Left lung (tissue), 10 donors: ENCODE data around the gene SHTN1. TPM values are rescaled to one million over a fixed set of nuclear protein-coding genes. Genes with fewer than 3 reads are reported as not detected.

ENCODE experiments used
- ATAC-seq: fragments of 200-7000 bp; cut with Tn5 transposase; one replicate; pipeline ENCODE4 v1.9.1; 2020; ENCODE audit warnings: moderate library complexity
- DNase-seq, 4 donors: peaks; one replicate each; pipeline ENCODE4 v3.0.0-alpha.2; 2013 to 2020
- H3K27ac ChIP-seq, 2 donors: fragments of 200-600 bp; sonication (generic) in 1 of 2; one replicate each; pipeline versions ENCODE4 v1.5.0 to v1.8.0; 2020 to 2021
- H3K27me3 ChIP-seq, 2 donors: fragments of 200-600 bp; sonication (generic) in 1 of 2; one replicate each; pipeline versions ENCODE4 v1.5.0 to v1.8.0; 2020 to 2021
- H3K36me3 ChIP-seq, 2 donors: fragments of 200-600 bp; sonication (generic) in 1 of 2; one replicate each; pipeline versions ENCODE4 v1.5.0 to v1.8.0; 2020 to 2021
- H3K4me1 ChIP-seq, 2 donors: fragments of 200-600 bp; one replicate each; pipeline ENCODE4 v1.8.0; 2021
- H3K4me3 ChIP-seq, 2 donors: fragments of 200-600 bp; sonication (generic) in 1 of 2; one replicate each; pipeline versions ENCODE4 v1.5.0 to v1.8.0; 2020 to 2021; ENCODE audit warnings: mild to moderate bottlenecking in 1 of 2
- H3K9me3 ChIP-seq, 2 donors: fragments of 200-600 bp; sonication (generic) in 1 of 2; one replicate each; pipeline versions ENCODE4 v1.5.0 to v1.8.0; 2020 to 2021
- intact Hi-C, 2 donors: fragments of 100-400 bp; cut with DNase I; formaldehyde crosslinking; loops; one replicate each; pipeline versions ENCODE4 v1.11.2 to v1.14.2; 2022
- polyA plus RNA-seq, 6 donors: library from polyadenylated mRNA; unstranded; fragments of 120-200 nt; gene quantifications; one replicate each; pipeline ENCODE4 v1.2.1, GENCODE V29; 2013; ENCODE audit not compliant: insufficient read length in 6 of 6
- total RNA-seq, 2 donors: library from RNA; stranded (reverse); fragmentation: NEBNext Ultra II Directional; extraction: Animal tissue kit (Norgen Biotek cat#: 25700); gene quantifications; one replicate each; pipeline ENCODE4 v1.2.1, GENCODE V29; 2021
- TF ChIP-seq, protein P1 (sequence below), 2 donors: fragments of 200-600 bp; sonication (generic) in 1 of 2; IDR thresholded peaks; one replicate each; pipeline versions ENCODE4 v1.5.0 to v1.8.0; 2021; ENCODE audit warnings: antibody characterized with exemption in 2 of 2
- donor health status: DM: no; HTN: yes; CAD: no.
- donor health status: DM: no; HTN: no; CAD: no.

SHTN1 gene
- total and polyA plus RNA-seq, 8 donors: 24.5 to 38.9 (median 29.3) TPM

- no peak overlapping the region for H3K27ac ChIP-seq
- intact Hi-C loops: no loop called here
- no peak for ATAC-seq
- H3K4me1 ChIP-seq: no peaks in the 10 kb centered on the region
- H3K4me3 ChIP-seq: no peak overlapping the region
- H3K27me3 ChIP-seq: no peaks in the 10 kb centered on the region
- no peaks in the 10 kb centered on the region for H3K9me3 ChIP-seq
- no peaks in the 10 kb centered on the region for H3K36me3 ChIP-seq
- TF ChIP-seq, protein P1, sequence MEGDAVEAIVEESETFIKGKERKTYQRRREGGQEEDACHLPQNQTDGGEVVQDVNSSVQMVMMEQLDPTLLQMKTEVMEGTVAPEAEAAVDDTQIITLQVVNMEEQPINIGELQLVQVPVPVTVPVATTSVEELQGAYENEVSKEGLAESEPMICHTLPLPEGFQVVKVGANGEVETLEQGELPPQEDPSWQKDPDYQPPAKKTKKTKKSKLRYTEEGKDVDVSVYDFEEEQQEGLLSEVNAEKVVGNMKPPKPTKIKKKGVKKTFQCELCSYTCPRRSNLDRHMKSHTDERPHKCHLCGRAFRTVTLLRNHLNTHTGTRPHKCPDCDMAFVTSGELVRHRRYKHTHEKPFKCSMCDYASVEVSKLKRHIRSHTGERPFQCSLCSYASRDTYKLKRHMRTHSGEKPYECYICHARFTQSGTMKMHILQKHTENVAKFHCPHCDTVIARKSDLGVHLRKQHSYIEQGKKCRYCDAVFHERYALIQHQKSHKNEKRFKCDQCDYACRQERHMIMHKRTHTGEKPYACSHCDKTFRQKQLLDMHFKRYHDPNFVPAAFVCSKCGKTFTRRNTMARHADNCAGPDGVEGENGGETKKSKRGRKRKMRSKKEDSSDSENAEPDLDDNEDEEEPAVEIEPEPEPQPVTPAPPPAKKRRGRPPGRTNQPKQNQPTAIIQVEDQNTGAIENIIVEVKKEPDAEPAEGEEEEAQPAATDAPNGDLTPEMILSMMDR (IDR thresholded peaks at IDR 0.05): no peak
- no peak for DNase-seq
These were observed 9.3 kb downstream of the SHTN1 start for GRCh38 chr10:116995648-116996047.

DNA sequence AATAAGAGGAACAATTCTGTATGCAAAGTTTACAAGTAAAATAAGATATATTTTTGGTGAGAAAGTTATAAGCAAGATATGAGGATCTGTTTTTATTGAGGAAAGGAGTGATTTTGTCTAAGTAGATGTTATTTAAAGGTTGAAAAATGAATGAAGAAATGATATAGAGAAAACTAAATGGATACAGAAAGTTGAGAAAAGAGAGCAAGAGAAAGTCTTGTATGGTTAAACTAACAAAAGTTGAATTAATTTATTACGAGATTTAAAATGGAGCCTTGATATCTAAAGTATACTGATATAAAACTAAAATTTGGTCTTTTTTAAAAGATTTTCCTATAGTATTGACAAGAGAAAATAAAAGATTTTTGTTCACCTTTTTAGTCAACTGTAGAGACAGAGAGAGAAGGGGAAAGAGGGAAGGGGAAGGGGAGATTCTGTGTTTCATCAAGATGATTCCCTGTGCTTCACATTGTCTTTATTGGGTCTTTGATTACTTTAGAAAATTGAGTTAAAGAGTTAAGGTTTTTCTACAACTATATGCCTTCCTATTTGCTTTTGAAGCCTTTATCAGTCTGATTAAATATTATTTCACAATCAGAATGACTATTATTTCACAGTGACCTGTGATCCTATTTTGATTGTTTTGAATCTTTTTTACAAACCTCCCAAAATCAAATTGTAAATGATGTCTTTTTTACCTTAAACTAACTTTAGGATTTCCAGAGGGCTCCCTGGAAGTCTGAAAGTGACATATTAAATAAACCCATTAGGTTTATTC, 10.7 kb downstream of the SHTN1 start:
- Histone ChIP-seq H3K36me3 (no peaks in the 10 kb centered on the region), H3K9me3 (no peaks in the 10 kb centered on the region), H3K27ac (no peak overlapping the region), H3K27me3 (no peaks in the 10 kb centered on the region), H3K4me3 (no peak overlapping the region), H3K4me1 (no peaks in the 10 kb centered on the region)
- no peak for DNase-seq
- no peak for ATAC-seq
- intact Hi-C loops: no loop called here
- TF ChIP-seq, protein P1 (IDR thresholded peaks at IDR 0.05): no peak

DNA sequence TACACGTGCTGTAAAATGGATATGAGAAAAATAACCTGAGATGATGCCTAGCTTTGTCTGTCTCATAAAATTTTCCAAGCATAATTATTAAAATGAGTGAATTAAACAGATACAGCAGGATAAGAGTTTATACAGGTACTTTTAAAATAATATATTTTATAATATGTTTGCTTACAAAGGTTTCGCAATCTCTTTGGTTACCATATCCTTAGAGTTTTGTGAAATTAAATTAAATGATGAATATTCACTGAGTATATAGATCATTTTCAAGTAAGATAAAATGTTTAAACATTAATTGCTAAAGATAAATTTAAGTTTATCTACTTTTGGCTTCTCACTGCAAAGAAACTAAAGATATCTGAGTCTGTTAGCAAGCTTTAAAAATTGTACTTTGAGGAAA, 11.4 kb downstream of the SHTN1 start:
- H3K4me3 ChIP-seq: no peak overlapping the region
- no peaks in the 10 kb centered on the region for H3K27me3 ChIP-seq
- no peak for ATAC-seq
- no peaks in the 10 kb centered on the region for H3K9me3 ChIP-seq
- intact Hi-C loops: no loop called here
- TF ChIP-seq, protein P1 (IDR thresholded peaks at IDR 0.05): no peak
- no peak overlapping the region for H3K27ac ChIP-seq
- H3K4me1 ChIP-seq: no peaks in the 10 kb centered on the region
- H3K36me3 ChIP-seq: no peaks in the 10 kb centered on the region
- no peak for DNase-seq

- Histone ChIP-seq H3K4me3 (no peak overlapping the region), H3K27ac (no peak overlapping the region), H3K9me3 (no peaks in the 10 kb centered on the region), H3K27me3 (no peaks in the 10 kb centered on the region), H3K4me1 (no peaks in the 10 kb centered on the region), H3K36me3 (no peaks in the 10 kb centered on the region)
- TF ChIP-seq, protein P1 (IDR thresholded peaks at IDR 0.05): no peak
- intact Hi-C loops: no loop called here
- no peak for DNase-seq
- no peak for ATAC-seq
These were observed 12.8 kb downstream of the SHTN1 start for GRCh38 chr10:116992183-116992582.

DNA sequence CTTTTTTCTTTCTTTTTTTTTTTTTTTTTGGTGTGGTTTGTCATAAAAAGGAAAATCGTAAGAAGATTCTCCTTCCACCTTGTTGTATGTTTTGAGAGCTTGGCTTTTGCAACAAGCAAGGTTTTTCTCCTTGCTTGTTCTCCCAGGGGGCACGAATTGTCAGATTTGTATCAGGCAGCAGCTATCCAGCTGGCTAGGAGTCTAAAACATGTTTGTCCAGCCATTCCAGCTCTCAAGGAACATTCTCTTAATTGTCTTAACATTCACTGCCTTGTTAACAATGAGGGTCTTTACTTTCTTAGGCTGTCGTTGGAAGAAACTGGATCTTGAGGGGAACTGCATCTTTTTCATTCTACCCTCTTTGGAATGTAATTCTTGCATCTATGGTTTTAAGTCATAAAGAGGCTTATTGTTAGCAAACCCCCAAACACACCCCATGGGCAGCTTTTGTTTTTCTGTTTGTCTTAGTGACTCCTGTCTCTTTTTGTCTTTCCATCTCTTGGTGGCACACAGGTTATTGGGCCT, 14.6 kb downstream of the SHTN1 start:
- intact Hi-C loops: no loop called here
- no peaks in the 10 kb centered on the region for H3K9me3 ChIP-seq
- no peaks in the 10 kb centered on the region for H3K4me1 ChIP-seq
- no peaks in the 10 kb centered on the region for H3K36me3 ChIP-seq
- no peak overlapping the region for H3K4me3 ChIP-seq
- ATAC-seq (no peak), DNase-seq (no peak)
- TF ChIP-seq, protein P1 (IDR thresholded peaks at IDR 0.05): no peak
- H3K27ac ChIP-seq: no peak overlapping the region
- no peaks in the 10 kb centered on the region for H3K27me3 ChIP-seq
